HepG2 (cell line): ENCODE data around the gene PTPRO. TPM values are rescaled to one million over a fixed set of nuclear protein-coding genes. Genes with fewer than 3 reads are reported as not detected.

Experiments used
- ATAC-seq: fragments of 200-7000 bp; cut with Tn5 transposase; 3 replicates; pipeline ENCODE4 v1.9.1; 2020; ENCODE audit warnings: mild to moderate bottlenecking, moderate library complexity
- BruUV-seq: library from RNA; stranded (reverse); fragments of 400-500 nt; replicated peaks from 2 replicates; lab custom pipeline; 2021; lab: Mats Ljungman, UMichigan
- CTCF ChIA-PET: fragments of 300-600 bp; formaldehyde crosslinking; extraction: SDS; loops from one replicate; lab custom pipeline; 2021; ENCODE audit warnings: low total read pairs, inconsistent platforms, low intra/inter-chr PET ratio; lab: Yijun Ruan, JAX
- POLR2A ChIA-PET: fragments of 350-600 bp; sonication (Branson Sonifier 250); formaldehyde crosslinking; loops from one replicate; lab custom pipeline; 2020; ENCODE audit warnings: antibody characterized with exemption, inconsistent platforms; lab: Yijun Ruan, JAX
- DNase-seq: peaks from one replicate; pipeline ENCODE4 v3.0.0-alpha.2; 2015; ENCODE audit warnings: low spot score
- FAIRE-seq: peaks from 3 replicates; lab custom pipeline; 2011; peaks lifted over from hg19 to GRCh38; lab: Jason Lieb, UNC
- H2AFZ ChIP-seq: one replicate; pipeline ENCODE4 v1.6.1; 2011; ENCODE audit warnings: low read length, inconsistent platforms
- H3K27ac ChIP-seq: fragments of 300-600 bp; 3 replicates; pipeline ENCODE4 v1.8.0; 2011; ENCODE audit warnings: mixed run types, mild to moderate bottlenecking, mixed read lengths, low read length, inconsistent platforms; ENCODE audit not compliant: insufficient read depth; ENCODE audit errors: extremely low read length
- H3K27me3 ChIP-seq, 2 experiments: fragments of 200-600 bp in 1 of 2; 2 replicates in 1 of 2; 3 replicates in 1 of 2; pipeline versions ENCODE4 v1.6.0 to v1.8.0; 2011; ENCODE audit warnings: low read length in 2 of 2, mild to moderate bottlenecking in 2 of 2, moderate library complexity in 2 of 2, inconsistent platforms in 1 of 2; ENCODE audit not compliant: insufficient read depth in 2 of 2, control insufficient read depth in 1 of 2
- H3K36me3 ChIP-seq, 2 experiments: fragments of 200-600 bp in 1 of 2; replicated peaks in 1 of 2; 2 replicates in 1 of 2; 3 replicates in 1 of 2; pipeline versions ENCODE4 v1.5.1 to v1.8.0; 2011; ENCODE audit warnings: low read length in 2 of 2, inconsistent platforms in 1 of 2; ENCODE audit not compliant: insufficient read depth in 2 of 2, control insufficient read depth in 1 of 2
- H3K4me1 ChIP-seq: 2 replicates; pipeline ENCODE4 v1.5.1; 2012; ENCODE audit warnings: low read length, inconsistent platforms; ENCODE audit not compliant: insufficient read depth
- H3K4me2 ChIP-seq: 2 replicates; pipeline ENCODE4 v1.6.0; 2011; ENCODE audit warnings: low read depth, low read length, inconsistent platforms
- H3K4me3 ChIP-seq, 3 experiments: fragments of 200-600 bp in 1 of 3; sonication (generic), shearing (Covaris generic) in 1 of 3; replicated peaks in 1 of 3; 2 replicates each; pipeline ENCODE4 v1.5.1; 2011 to 2016; ENCODE audit warnings: low read length in 3 of 3, inconsistent platforms in 2 of 3, low read depth in 2 of 3, mild to moderate bottlenecking in 2 of 3, control low read depth in 1 of 3, mixed read lengths in 1 of 3; ENCODE audit not compliant: insufficient read depth in 1 of 3
- H3K79me2 ChIP-seq: one replicate; pipeline ENCODE4 v1.6.1; 2011; ENCODE audit warnings: low read length, inconsistent platforms; ENCODE audit not compliant: insufficient read depth
- H3K9ac ChIP-seq: 2 replicates; pipeline ENCODE4 v1.6.0; 2011; ENCODE audit warnings: mild to moderate bottlenecking, low read depth, low read length, inconsistent platforms; ENCODE audit not compliant: insufficient read depth
- H3K9me3 ChIP-seq: 2 replicates; pipeline ENCODE4 v1.5.1; 2012; ENCODE audit warnings: mild to moderate bottlenecking, low read length
- H4K20me1 ChIP-seq: 2 replicates; pipeline ENCODE4 v1.6.0; 2011; ENCODE audit warnings: inconsistent platforms, mild to moderate bottlenecking, low read length, moderate library complexity; ENCODE audit not compliant: insufficient read depth
- ATM ChIP-seq: fragments of 450-650 bp; IDR thresholded peaks from 2 replicates; pipeline ENCODE4 v1.7.1; 2017; ENCODE audit warnings: mild to moderate bottlenecking, borderline replicate concordance
- DMAP1 ChIP-seq: IDR thresholded peaks from 2 replicates; pipeline ENCODE4 v1.6.1; 2016
- GATAD1 ChIP-seq: IDR thresholded peaks from 2 replicates; pipeline ENCODE4 v1.6.1; 2016; ENCODE audit warnings: missing genetic modification reagents, missing compliant biosample characterization
- SNAPC5 ChIP-seq: sonication (generic); formaldehyde crosslinking; IDR thresholded peaks from 2 replicates; pipeline ENCODE4 v1.8.1; 2023; ENCODE audit warnings: mild to moderate bottlenecking, missing genetic modification reagents, borderline replicate concordance
- ZFX ChIP-seq: sonication (generic); formaldehyde crosslinking; IDR thresholded peaks from 2 replicates; pipeline ENCODE4 v1.4.0; 2020; ENCODE audit warnings: mild to moderate bottlenecking, low read depth, missing genetic modification reagents, moderate library complexity
- ZNF180 ChIP-seq: sonication (generic); formaldehyde crosslinking; IDR thresholded peaks from 2 replicates; pipeline ENCODE4 v1.4.0; 2020; ENCODE audit warnings: low read depth, missing genetic modification reagents, borderline replicate concordance
- ZNF788 ChIP-seq: sonication (generic); formaldehyde crosslinking; IDR thresholded peaks from 2 replicates; pipeline ENCODE4 v1.5.0; 2020; ENCODE audit warnings: mild to moderate bottlenecking, missing genetic modification reagents, borderline replicate concordance
- in situ Hi-C: cut with HindIII; loops from 2 replicates; pipeline ENCODE4 v1.10.0; 2017; ENCODE audit warnings: low pct_unique_long_range_greater_than_20kb; ENCODE audit not compliant: extremely low pct_ligation_motif_present
- intact Hi-C: fragments of 100-400 bp; cut with micrococcal nuclease; formaldehyde crosslinking; loops from one replicate; pipeline ENCODE4 v1.10.0; 2022; ENCODE audit not compliant: unreplicated experiment
- polyA plus RNA-seq, 8 experiments: library from polyadenylated mRNA; depleted of rRNA in 3 of 8; stranded (reverse) in 7 of 8; unstranded in 1 of 8; fragments of >200 nt; fragmentation: Illumina TruSeq in 4 of 8; extraction: Trizol in 4 of 8; gene quantifications; 2 replicates each; pipeline versions ENCODE4 v1.2.1 to v1.2.3, GENCODE V29; 2011 to 2016; ENCODE audit warnings: low read depth in 4 of 8, missing spikeins in 1 of 8, mixed read lengths in 1 of 8; ENCODE audit not compliant: insufficient read depth in 1 of 8
- total RNA-seq, 5 experiments: library from RNA; depleted of rRNA; stranded (reverse); fragments of >200 nt; fragmentation: Illumina TruSeq; extraction: Trizol; gene quantifications; 2 replicates each; pipeline ENCODE4 v1.2.3, GENCODE V29; 2016; ENCODE audit warnings: low read depth in 1 of 5
- TF ChIP-seq, protein P1 (sequence below): sonication (generic); formaldehyde crosslinking; IDR thresholded peaks from 2 replicates; pipeline ENCODE4 v1.5.1; 2020; ENCODE audit warnings: mild to moderate bottlenecking, missing genetic modification reagents, borderline replicate concordance

The PTPRO gene
- total and polyA plus RNA-seq, 2 of the 13 experiments (the other 11 are each of a cell fraction or from before 2014, with no cell fraction given) = 0.04 TPM; not detected in 1

- TF ChIP-seq, protein P1, sequence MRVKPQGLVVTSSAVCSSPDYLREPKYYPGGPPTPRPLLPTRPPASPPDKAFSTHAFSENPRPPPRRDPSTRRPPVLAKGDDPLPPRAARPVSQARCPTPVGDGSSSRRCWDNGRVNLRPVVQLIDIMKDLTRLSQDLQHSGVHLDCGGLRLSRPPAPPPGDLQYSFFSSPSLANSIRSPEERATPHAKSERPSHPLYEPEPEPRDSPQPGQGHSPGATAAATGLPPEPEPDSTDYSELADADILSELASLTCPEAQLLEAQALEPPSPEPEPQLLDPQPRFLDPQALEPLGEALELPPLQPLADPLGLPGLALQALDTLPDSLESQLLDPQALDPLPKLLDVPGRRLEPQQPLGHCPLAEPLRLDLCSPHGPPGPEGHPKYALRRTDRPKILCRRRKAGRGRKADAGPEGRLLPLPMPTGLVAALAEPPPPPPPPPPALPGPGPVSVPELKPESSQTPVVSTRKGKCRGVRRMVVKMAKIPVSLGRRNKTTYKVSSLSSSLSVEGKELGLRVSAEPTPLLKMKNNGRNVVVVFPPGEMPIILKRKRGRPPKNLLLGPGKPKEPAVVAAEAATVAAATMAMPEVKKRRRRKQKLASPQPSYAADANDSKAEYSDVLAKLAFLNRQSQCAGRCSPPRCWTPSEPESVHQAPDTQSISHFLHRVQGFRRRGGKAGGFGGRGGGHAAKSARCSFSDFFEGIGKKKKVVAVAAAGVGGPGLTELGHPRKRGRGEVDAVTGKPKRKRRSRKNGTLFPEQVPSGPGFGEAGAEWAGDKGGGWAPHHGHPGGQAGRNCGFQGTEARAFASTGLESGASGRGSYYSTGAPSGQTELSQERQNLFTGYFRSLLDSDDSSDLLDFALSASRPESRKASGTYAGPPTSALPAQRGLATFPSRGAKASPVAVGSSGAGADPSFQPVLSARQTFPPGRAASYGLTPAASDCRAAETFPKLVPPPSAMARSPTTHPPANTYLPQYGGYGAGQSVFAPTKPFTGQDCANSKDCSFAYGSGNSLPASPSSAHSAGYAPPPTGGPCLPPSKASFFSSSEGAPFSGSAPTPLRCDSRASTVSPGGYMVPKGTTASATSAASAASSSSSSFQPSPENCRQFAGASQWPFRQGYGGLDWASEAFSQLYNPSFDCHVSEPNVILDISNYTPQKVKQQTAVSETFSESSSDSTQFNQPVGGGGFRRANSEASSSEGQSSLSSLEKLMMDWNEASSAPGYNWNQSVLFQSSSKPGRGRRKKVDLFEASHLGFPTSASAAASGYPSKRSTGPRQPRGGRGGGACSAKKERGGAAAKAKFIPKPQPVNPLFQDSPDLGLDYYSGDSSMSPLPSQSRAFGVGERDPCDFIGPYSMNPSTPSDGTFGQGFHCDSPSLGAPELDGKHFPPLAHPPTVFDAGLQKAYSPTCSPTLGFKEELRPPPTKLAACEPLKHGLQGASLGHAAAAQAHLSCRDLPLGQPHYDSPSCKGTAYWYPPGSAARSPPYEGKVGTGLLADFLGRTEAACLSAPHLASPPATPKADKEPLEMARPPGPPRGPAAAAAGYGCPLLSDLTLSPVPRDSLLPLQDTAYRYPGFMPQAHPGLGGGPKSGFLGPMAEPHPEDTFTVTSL (CRISPR knock-in tag) = no peak
- TF ChIP-seq ZFX = no peak
- no peak for TF ChIP-seq ZNF788 (CRISPR knock-in tag)
- TF ChIP-seq ZNF180 (CRISPR knock-in tag) = no peak
- no peak for TF ChIP-seq DMAP1
- TF ChIP-seq GATAD1 (CRISPR knock-in tag) = no peak
- TF ChIP-seq, all 625 proteins: peak for 0
Measured at GRCh38 chr12:15543347-15543746, 221.0 kb downstream of the PTPRO start (continued).

- peaks cover 11% of the 10 kb centered on the region for H3K4me1 ChIP-seq
- intact Hi-C loops = no loop called here
- no peaks in the 10 kb centered on the region for H3K36me3 ChIP-seq
- FAIRE-seq (no peak), DNase-seq (no peak), ATAC-seq (no peak)
- ChIA-PET CTCF (no interaction called here), POLR2A (no interaction called here)
- H3K9ac ChIP-seq = no peak overlapping the region
- no peaks in the 10 kb centered on the region for H4K20me1 ChIP-seq
- H3K27ac ChIP-seq = no peak overlapping the region
- no peak for TF ChIP-seq SNAPC5
- TF ChIP-seq ATM = no peak
- no peaks in the 10 kb centered on the region for H3K27me3 ChIP-seq
- no TSS peak for BruUV-seq
- no peaks in the 10 kb centered on the region for H3K79me2 ChIP-seq
- H3K4me2 ChIP-seq = no peak overlapping the region
- H3K9me3 ChIP-seq = no peaks in the 10 kb centered on the region
- in situ Hi-C loops = no loop called here
- H3K4me3 ChIP-seq = no peak overlapping the region
- H2AFZ ChIP-seq = no peak overlapping the region
Measured at GRCh38 chr12:15544589-15544988, 222.3 kb downstream of the PTPRO start.
